ENCODE data around the gene NPTX2. TPM values are rescaled to one million over a fixed set of nuclear protein-coding genes. Genes with fewer than 3 reads are reported as not detected.

NPTX2 gene
- total RNA-seq, 1 experiment from 2014 or later: not detected

GRCh38 chr7:98653601-98654310 is 36.7 kb downstream of the NPTX2 start:
- DNase-seq (ENCODE audit: low read depth): no peak

GRCh38 chr7:98654524-98655272 is 37.6 kb downstream of the NPTX2 start:
- DNase-seq (ENCODE audit: low read depth): no peak

DNA sequence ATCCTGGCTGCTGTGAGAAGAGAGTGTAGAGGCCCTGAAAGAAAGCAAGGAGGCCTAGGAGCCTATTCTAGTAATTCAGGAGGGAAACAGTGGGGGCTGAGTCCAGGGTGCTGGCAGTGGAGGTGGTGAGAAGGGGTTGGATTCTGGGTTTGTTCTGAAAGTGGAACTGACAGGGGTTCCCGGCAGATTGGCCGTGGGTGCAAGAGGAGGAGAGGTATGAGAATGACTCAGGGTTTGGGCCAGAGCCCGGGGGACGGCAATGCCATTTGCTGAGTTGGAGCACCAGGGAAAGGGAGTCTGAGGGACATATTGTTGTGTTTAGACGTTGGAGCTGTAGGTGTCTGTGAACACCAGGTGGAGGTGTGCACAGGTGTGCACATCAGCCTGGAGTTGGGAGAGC is 38.5 kb downstream of the NPTX2 start:
- DNase-seq (ENCODE audit: low read depth): no peak

- DNase-seq (ENCODE audit: low read depth): no peak
Measured at GRCh38 chr7:98656899-98657298, 39.8 kb downstream of the NPTX2 start.

DNA sequence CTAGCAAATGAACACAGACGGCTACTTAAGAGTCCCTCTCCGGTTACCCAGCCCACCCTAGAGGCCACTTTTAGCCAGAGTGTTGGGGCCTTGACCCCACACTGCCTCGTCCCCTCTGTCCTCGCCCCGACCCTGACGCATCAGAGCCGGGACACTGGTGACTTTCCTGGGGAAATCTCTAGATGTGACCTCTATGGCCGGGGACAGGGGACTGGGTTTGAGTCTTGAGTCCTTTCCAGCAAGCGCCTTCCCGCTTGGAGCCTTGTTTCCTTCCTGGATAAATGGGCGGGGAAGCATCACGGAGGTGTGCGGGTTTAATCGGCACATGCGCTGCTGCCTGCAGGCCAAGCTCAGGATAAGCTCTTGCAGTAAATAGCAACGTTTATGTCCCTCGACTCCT is 40.7 kb downstream of the NPTX2 start:
- DNase-seq (ENCODE audit: low read depth): no peak

GRCh38 chr7:98659756-98660155 is 42.7 kb downstream of the NPTX2 start:
- no peak for DNase-seq (ENCODE audit: low read depth)

- no peak for DNase-seq (ENCODE audit: low read depth)
Measured at GRCh38 chr7:98661607-98662006, 44.5 kb downstream of the NPTX2 start.

GRCh38 chr7:98662289-98662688 is 45.2 kb downstream of the NPTX2 start:
- DNase-seq (ENCODE audit: low read depth): no peak

- DNase-seq (ENCODE audit: low read depth): no peak
Measured at GRCh38 chr7:98664882-98665281, 47.8 kb downstream of the NPTX2 start.

- DNase-seq (ENCODE audit: low read depth): no peak
Measured at GRCh38 chr7:98668255-98668654, 51.2 kb downstream of the NPTX2 start.

GRCh38 chr7:98669329-98670000 is 52.4 kb downstream of the NPTX2 start:
- no peak for DNase-seq (ENCODE audit: low read depth)

DNA sequence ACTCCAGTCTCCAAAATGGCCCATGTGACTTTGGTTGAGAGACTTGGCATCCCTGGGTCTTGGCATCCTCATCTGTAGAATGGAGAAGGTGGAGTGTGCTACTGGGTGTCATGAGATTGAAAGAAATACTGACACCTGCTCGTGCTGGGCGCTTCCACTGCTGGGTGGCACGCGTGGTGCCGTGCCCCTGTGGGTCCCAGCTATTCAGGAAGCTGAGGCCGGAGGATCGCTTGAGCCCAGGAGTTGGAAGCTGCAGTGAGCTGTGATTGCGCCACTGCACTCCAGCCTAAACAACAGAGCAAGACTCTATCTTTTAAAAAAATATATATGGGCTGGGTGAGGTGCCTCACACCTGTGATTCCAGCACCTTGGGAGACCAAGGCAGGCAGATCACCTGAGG is 53.1 kb downstream of the NPTX2 start:
- DNase-seq (ENCODE audit: low read depth): no peak

DNA sequence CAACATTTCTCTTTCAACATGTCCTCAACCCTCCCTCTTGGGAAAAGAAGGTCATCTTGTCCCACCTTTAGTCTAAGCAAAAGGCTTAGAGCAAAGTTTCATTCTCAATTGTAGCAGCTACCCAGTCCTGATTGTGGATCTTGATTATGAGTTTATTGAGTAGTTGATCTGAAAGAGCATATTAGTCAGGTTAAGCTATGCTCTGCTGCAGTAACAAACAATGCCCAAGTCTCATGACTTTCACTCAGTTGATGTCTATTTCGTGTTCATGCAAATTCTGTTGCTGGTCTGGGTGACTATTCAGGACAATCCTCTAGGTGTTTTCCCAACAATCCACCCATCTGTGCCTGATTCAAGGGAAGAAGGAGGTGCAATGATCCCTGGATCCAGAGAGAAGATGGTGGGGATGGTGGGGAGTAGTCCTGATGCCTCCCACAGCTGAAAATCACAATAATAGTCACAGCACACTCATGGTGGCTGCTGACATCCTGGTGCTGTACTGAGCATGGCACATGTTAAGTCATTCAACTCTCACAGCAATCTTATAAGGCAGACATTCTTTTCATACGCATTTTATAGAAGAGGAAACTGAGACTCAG is 54.7 kb downstream of the NPTX2 start:
- no peak for DNase-seq (ENCODE audit: low read depth)

DNA sequence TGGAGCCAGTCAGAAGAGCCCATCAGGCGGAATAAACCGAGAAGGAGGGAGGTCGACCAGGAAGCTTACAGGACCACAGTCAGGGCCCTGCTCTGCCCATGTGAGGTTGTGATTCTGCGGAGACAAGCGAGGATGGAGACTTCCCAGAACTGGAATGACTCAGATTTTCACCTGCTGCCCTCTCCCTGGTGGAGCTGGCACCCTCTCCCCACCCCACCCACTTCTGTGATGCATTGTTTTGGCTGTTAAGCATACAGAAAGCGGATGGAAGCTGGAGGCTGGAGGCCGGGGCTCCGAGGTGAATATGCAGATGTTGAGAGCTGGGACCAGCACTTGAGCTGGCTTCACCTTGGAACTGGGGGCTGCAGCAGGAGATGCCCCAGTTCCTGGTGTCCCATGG is 57.4 kb downstream of the NPTX2 start:
- DNase-seq (ENCODE audit: low read depth): no peak

DNA sequence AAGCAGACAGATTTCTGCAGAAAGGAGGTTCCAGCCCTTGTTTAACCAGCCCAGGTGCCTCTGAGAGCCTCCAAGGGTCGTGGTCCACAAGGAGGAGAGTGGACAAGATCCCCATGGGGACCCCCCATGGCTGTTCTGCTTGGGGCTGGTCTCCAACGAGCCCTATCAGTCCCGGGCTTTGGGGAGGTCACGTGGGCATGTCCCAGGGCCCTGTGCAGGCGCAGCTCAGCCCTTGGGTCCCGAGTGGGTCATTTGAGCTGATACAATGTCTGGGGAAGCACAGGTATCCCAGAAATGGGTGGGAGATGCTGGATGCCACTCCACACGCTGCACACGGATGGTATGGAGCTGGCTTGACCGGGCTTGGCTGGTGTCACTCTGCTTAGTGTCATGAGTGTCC is 57.8 kb downstream of the NPTX2 start:
- DNase-seq (ENCODE audit: low read depth): no peak

GRCh38 chr7:98678215-98678614 is 61.1 kb downstream of the NPTX2 start:
- DNase-seq (ENCODE audit: low read depth): no peak

Other genes with a start within 250 kb of the NPTX2 start
- gene BAIAP2L1, start 216.2 kb upstream of the NPTX2 start, total RNA-seq (2014; rRNA removed; shearing (Covaris generic)): 7.3 and 11.1 TPM in 2 replicates

Measured in HT1080 (cell line).